ENCODE data around the gene MAP4K4. TPM values are rescaled to one million over a fixed set of nuclear protein-coding genes. Genes with fewer than 3 reads are reported as not detected.

MAP4K4 gene
- total RNA-seq, 1 donor from 2014 or later, result 115 TPM

DNA sequence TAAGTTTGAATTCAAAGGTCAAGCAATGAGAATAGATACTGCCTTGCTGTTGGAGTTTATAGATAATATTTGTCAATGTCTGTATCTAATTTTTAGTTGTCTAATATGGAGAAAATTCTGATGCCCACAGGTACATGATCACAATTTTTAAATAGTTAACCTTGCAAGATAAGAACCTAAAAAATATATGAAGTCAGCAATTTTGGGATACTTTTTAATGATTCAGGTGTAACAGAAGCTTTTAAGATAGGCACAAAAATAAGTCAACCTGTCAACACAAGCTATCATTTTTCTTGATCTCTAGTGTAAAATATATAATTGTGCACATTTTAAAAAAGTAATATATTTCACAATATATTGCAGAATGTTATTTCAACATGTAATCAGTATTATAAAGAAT, 201.8 kb downstream of the MAP4K4 start:
- no peak overlapping the region for H3K4me3 ChIP-seq (ENCODE audit: low read depth, low read length)
- DNase-seq (ENCODE audit: low read depth), result no peak
- TF ChIP-seq, protein P1, sequence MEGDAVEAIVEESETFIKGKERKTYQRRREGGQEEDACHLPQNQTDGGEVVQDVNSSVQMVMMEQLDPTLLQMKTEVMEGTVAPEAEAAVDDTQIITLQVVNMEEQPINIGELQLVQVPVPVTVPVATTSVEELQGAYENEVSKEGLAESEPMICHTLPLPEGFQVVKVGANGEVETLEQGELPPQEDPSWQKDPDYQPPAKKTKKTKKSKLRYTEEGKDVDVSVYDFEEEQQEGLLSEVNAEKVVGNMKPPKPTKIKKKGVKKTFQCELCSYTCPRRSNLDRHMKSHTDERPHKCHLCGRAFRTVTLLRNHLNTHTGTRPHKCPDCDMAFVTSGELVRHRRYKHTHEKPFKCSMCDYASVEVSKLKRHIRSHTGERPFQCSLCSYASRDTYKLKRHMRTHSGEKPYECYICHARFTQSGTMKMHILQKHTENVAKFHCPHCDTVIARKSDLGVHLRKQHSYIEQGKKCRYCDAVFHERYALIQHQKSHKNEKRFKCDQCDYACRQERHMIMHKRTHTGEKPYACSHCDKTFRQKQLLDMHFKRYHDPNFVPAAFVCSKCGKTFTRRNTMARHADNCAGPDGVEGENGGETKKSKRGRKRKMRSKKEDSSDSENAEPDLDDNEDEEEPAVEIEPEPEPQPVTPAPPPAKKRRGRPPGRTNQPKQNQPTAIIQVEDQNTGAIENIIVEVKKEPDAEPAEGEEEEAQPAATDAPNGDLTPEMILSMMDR (conservative IDR thresholded peaks at IDR 0.05; ENCODE audit: low read depth, low read length), result no peak

DNA sequence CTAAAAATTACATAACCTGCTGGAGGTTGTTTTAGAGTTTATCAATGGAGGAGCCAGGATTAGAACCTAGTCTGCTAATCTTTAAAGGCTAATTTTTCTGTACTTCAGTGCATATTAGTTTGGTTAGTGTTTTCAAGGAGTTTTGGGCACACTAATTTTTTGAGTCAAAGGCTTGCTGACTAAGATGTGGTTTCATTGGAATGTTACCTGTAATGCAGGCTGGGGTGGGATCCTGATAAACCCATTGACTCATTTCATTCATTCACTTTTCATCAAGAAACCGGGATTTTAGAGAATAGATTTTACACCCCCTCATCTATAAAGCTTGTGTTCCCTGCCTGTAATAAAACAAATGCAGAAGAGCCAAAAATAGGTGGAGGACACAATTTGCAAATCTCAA, 202.4 kb downstream of the MAP4K4 start:
- TF ChIP-seq, protein P1 (conservative IDR thresholded peaks at IDR 0.05; ENCODE audit: low read depth, low read length), result no peak
- no peak overlapping the region for H3K4me3 ChIP-seq (ENCODE audit: low read depth, low read length)
- no peak for DNase-seq (ENCODE audit: low read depth)

DNA sequence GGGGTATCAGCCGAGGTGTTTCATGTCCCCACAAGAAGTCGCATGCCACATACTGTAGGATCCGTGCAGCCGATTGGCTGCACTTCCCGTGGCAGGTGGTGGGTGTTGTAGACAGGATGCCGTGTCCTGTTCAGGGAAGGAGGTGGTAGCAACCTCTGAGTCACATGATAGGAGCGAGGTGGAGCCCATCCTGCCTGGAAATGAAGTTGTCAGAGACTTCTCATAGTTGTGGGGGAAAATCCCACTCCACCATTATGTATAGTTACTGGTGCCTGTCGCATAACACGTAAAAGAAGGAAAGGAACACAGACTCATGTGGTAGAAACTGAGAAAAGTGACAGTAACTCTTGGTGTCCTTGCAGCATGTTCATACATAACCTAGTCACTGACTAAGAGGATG, 202.9 kb downstream of the MAP4K4 start:
- H3K4me3 ChIP-seq (ENCODE audit: low read depth, low read length), result no peak overlapping the region
- TF ChIP-seq, protein P1 (conservative IDR thresholded peaks at IDR 0.05; ENCODE audit: low read depth, low read length), result no peak
- no peak for DNase-seq (ENCODE audit: low read depth)

DNA sequence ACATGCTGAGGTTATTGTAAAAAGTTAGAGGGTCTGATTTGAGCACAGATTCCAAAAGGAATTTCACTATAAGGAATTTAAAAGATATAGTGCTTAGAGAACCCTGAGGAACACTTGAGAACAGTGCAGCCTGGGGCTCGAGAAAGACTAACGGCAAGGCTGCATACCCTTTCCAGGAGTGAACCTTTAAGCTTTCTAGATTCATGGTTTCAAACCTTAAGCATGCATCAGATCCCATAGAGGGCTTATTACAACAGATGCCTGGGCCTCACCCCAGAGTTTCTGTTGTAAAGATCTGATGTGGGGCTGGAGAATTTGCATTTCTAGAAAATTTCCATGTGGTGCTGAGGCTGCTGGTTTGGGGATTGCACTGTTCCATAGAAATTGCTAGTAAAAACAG, 203.7 kb downstream of the MAP4K4 start:
- H3K4me3 ChIP-seq (ENCODE audit: low read depth, low read length), result no peak overlapping the region
- no peak for DNase-seq (ENCODE audit: low read depth)
- TF ChIP-seq, protein P1 (conservative IDR thresholded peaks at IDR 0.05; ENCODE audit: low read depth, low read length), result no peak

DNA sequence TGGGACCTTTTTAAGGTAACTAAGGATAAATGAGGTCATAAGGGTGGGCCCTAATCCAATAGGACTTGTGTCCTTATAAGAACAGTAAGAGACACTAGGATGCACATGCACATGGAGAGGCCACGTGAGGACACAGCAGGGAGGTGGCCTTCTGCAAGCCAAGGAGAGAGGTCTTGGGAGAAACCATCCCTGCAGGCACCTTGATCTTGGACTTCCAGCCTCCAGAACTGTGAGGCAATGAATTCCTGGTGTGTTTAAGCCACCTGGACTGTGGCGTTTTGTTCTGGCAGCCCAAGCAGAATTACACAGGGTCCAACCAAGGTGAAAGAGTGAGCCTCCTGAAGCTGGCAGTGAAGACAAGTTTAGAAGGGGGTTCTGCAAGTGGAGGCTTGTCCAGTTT, 204.7 kb downstream of the MAP4K4 start:
- TF ChIP-seq, protein P1 (conservative IDR thresholded peaks at IDR 0.05; ENCODE audit: low read depth, low read length), result no peak
- DNase-seq (ENCODE audit: low read depth), result no peak
- H3K4me3 ChIP-seq (ENCODE audit: low read depth, low read length), result no peak overlapping the region

DNA sequence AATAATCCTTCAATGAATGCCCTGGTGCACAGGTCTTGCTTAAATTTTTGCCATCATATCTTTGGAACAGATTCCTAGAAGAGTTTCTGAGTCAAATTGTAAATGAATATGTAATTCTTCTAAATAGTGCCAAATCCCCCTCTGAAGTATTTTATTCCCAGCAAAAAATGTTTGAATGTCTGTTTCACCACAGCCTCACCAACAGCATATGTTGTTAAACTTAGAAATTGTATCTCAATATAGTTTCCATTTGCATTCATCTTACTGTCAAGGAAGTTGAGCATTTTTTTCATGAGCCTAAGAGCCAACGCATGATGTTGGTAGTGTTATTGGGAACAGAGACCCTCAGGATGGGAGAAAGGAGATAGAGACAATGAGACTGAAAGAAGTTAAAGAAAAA, 207.4 kb downstream of the MAP4K4 start:
- H3K4me3 ChIP-seq (ENCODE audit: low read depth, low read length), result no peak overlapping the region
- TF ChIP-seq, protein P1 (conservative IDR thresholded peaks at IDR 0.05; ENCODE audit: low read depth, low read length), result no peak
- no peak for DNase-seq (ENCODE audit: low read depth)

DNA sequence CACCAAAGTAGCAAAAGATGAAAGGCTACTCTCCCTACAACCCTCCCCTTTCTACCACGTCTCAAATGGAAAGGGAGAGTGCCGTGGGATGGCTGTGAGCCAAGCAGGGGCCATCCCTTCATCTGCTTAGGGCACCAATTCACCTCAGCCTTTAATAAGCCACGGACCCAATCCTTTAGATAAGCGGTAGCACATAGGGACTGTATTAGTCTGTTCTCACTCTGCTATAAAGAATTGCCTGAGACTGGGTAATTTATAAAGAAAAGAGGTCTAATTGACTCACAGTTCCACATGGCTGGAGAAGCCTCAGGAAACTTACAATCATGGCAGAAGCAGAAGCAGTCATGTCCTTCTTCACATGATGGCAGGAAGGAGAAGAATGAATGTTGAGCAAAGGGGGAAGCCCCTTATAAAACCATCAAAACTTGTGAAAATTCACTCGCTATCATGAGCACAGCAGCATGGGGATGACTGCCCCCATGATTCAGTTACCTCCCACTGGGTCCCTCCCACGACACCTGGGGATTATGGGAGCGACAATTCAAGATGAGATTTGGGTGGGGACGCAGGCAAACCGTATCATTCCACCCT, 208.3 kb downstream of the MAP4K4 start:
- no peak overlapping the region for H3K4me3 ChIP-seq (ENCODE audit: low read depth, low read length)
- TF ChIP-seq, protein P1 (conservative IDR thresholded peaks at IDR 0.05; ENCODE audit: low read depth, low read length), result no peak
- DNase-seq (ENCODE audit: low read depth), result no peak

Data from epithelial cell of proximal tubule (primary cell).